HG02973 (cell line): ENCODE measurements around the gene SV2B.

Experiments
- ATAC-seq: cut with Tn5 transposase; IDR thresholded peaks from one replicate; pipeline ENCODE4 v1.9.1; 2021; ENCODE audit warnings: moderate library complexity; ENCODE audit not compliant: unreplicated experiment

The SV2B gene

DNA sequence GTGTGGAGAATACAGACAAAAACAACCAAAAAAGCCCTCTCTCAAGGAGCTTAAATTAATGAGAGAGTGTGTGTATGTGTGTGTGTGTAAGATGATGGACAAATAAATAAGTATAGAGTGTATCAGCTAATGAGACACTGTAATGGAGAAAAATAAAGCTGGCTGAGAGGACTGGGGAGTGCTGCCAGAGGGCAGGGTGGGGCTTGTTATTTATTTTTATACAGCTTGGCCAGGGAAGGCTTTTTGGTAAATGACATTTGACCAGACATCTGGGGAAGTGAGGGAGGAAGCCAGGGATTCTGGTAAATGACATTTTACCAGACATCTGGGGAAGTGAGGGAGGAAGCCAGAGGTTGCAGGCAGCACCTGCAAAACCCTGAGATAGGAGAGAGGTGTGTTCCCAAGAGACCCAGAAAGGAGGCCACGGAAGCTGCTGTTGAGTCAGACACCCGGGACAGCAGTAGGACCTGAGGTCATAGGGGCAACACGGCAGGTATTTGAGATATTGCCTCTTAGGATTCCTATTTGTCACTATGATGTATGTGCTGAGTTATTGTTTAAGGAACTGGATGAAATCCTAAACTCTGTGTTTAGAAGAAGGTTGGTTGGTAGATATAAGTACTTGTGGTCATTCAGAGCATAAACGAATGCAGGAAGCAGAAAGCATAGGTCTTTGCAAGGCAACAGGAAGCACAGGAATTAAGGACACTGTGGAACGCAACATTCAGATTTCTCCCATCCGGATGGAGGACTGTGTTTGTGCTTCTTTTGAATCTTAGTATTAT, 2.7 kb downstream of the SV2B start:
- no peak for ATAC-seq

GRCh38 chr15:91104111-91104510, 4.1 kb downstream of the SV2B start:
- ATAC-seq: no peak

GRCh38 chr15:91108421-91108820, 8.4 kb downstream of the SV2B start:
- ATAC-seq: no peak

DNA sequence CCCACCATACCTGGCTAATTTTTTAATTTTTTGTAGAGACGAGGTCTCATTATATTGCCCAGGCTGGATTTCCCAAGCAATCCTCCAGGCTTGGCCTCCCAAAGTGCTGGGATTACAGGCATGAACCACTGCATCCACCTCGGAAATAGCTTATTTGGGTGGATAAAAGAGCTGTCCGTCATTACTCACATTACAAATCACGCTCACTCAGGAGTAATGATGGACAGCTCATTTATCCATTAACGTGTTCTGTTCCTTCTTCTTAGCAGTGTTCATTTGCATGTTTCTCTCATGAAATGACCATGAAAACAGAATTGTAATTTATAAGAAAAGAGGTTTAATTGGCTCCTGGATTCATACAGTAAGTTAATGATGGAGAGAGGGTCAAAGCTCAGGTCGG, 9.8 kb downstream of the SV2B start:
- no peak for ATAC-seq

DNA sequence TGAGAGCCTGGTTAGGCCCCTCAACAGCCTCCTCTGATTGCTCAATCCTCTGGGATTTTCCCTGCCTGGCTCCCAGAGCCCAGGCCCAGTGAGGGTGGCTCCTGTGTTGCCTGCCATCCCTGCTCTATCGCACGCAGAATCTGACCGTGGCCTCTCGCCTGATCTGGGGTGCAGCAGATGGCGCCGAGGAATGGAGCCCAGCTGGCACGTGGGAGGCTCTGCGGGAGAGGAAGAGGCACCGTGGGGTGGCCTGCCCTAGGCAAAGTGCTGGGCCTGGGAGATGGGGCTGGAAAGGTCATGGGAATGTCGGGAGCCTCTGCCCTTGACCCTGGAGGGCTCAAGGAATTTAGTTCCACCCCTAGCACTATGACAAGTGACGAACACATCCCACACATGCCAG, 10.3 kb downstream of the SV2B start:
- no peak for ATAC-seq

GRCh38 chr15:91113030-91113429, 13.0 kb downstream of the SV2B start:
- ATAC-seq: no peak

GRCh38 chr15:91114301-91114700, 14.2 kb downstream of the SV2B start:
- no peak for ATAC-seq

- peak; percentile 89 for ATAC-seq
Observed at GRCh38 chr15:91116113-91117067, 16.3 kb downstream of the SV2B start.

- no peak for ATAC-seq
Observed at GRCh38 chr15:91117375-91117774, 17.3 kb downstream of the SV2B start.

GRCh38 chr15:91118817-91119590, 18.9 kb downstream of the SV2B start:
- no peak for ATAC-seq

DNA sequence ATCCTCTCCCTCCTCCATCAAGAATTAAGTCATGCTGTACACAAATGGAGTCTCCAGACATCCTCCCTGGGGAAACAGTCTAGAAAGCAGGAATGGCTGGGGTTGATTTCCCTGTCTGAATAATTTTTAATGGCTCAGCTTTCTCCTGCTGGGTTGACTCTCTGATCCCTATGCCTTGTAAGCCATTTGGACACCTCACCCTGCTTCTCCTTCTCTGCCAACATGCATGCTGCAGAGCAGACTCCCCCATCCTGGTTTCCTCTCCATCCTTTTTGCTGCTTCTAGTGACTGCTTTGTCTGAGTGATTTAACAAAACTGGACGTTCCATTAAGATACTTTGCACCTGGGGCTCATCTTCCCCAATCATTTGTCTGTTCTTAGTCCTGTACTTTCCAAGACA, 22.2 kb downstream of the SV2B start:
- ATAC-seq: no peak

- no peak for ATAC-seq
Observed at GRCh38 chr15:91124132-91124531, 24.1 kb downstream of the SV2B start.

DNA sequence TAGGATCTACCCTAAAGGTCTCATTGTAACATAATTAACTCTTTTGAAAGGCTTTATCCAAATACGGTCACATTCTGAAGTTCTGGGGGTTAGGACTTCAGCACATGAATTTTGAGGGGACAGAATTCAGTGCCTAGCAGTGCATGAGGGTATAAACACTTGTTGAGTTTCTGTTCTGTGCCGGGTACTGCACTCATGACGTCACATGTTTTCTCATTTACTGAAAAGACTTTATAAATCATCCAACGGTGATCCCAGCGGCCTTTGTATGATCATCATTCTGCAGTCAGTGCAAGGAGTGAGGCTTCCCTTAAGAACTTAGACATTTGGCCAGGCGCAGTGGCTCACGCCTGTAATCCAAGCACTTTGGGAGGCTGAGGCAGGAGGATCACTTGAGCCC, 25.1 kb downstream of the SV2B start:
- ATAC-seq: no peak

GRCh38 chr15:91126080-91126479, 26.0 kb downstream of the SV2B start:
- ATAC-seq: no peak

DNA sequence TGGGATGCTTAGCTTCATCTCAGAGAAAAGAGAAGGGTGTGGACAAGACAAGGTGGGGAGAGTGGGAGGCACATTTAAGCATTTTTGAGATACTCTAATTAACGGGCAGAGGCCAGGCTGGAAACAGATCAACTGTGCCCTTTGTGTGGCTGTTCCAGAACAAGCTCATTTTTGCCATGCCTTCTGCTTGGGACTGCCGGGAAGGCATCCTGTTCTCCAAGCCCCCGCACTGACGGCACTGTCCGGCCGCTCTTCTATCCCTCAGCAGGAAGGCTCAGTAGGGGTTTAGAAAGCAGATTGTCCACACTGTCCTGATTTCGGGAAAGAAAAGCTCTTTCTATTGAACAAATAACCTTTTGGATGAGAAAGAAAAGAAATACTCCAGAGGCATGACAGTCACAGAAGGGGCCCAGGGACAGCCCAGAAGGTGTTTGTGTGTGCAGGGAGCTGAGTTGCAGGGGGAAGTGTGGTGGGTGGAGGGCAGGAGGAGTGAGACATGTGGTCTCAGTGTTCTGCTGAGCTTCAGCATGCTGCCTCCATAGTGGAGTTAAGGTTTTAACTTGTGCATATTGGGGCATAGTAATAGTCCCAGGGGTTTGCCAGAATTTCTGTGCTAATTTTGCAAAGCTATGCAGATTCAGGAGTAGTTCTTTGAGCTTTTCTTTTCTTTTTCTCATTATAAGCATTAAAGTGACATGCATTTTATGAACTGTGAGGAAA, 27.3 kb downstream of the SV2B start:
- ATAC-seq: no peak

DNA sequence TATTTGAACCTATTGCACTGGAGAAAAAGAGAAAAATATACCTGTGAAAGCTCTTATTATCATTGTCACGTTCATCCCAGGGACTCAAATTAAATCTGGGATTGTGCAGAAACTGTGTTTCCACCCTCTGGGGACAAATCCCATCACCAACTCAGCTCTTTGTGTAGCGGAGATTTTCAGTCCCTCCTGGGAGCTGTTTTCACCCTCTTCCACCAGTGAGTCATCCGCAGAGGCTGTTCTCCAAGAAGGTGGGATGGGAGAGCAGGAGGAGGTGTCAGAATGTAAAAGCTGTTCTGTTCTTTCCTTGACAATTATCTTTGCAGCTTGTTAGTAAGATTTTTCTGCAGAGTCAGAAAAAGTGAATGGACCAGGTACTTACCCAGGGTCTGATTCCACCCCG, 28.0 kb downstream of the SV2B start:
- no peak for ATAC-seq

GRCh38 chr15:91129436-91129835, 29.4 kb downstream of the SV2B start:
- no peak for ATAC-seq

- no peak for ATAC-seq
Observed at GRCh38 chr15:91132079-91132478, 32.0 kb downstream of the SV2B start.

- no peak for ATAC-seq
Observed at GRCh38 chr15:91133511-91133910, 33.5 kb downstream of the SV2B start.
